SU-DHL-6 (cell line): Measurements from ENCODE around the gene CCDC167.

Source experiments
- H2AFZ ChIP-seq: fragments of 200-600 bp; sonication (generic); 2 replicates; pipeline ENCODE4 v1.6.1; 2014; ENCODE audit warnings: low read depth, mild to moderate bottlenecking, moderate library complexity, mixed read lengths, antibody characterized with exemption, low read length; ENCODE audit not compliant: severe bottlenecking
- H3F3A ChIP-seq: fragments of 200-600 bp; shearing (Covaris generic); 2 replicates; pipeline ENCODE4 v1.6.0; 2016; ENCODE audit warnings: antibody characterized with exemption, mild to moderate bottlenecking; ENCODE audit not compliant: insufficient read depth
- H3K27ac ChIP-seq: fragments of 200-600 bp; sonication (generic); 2 replicates; pipeline ENCODE4 v1.5.1; 2016; ENCODE audit warnings: low read depth, mild to moderate bottlenecking, low read length, moderate library complexity, mixed read lengths
- H3K27me3 ChIP-seq: fragments of 200-600 bp; sonication (generic), shearing (Covaris generic); 2 replicates; pipeline ENCODE4 v1.6.0; 2014; ENCODE audit warnings: mild to moderate bottlenecking, low read length
- H3K36me3 ChIP-seq: fragments of 200-600 bp; sonication (generic); 2 replicates; pipeline ENCODE4 v1.6.1; 2014; ENCODE audit warnings: mild to moderate bottlenecking, low read length, mixed read lengths
- H3K4me2 ChIP-seq: fragments of 300-600, 200-600 bp; shearing (Covaris generic), sonication (generic); 2 replicates; pipeline ENCODE4 v1.6.0; 2014; ENCODE audit warnings: low read length, low read depth, mild to moderate bottlenecking; ENCODE audit not compliant: poor library complexity, severe bottlenecking
- H3K4me3 ChIP-seq: fragments of 200-600 bp; sonication (generic); 2 replicates; pipeline ENCODE4 v1.5.1; 2014; ENCODE audit warnings: antibody characterized with exemption, low read length, mild to moderate bottlenecking, mixed read lengths; ENCODE audit not compliant: insufficient read depth, poor library complexity, severe bottlenecking
- H3K79me2 ChIP-seq: fragments of 200-600 bp; sonication (generic); 2 replicates; pipeline ENCODE4 v1.6.1; 2014; ENCODE audit warnings: mild to moderate bottlenecking, low read length, moderate library complexity; ENCODE audit not compliant: insufficient read depth
- H3K9ac ChIP-seq: fragments of 200-600 bp; sonication (generic); 2 replicates; pipeline ENCODE4 v1.7.0; 2014; ENCODE audit warnings: mild to moderate bottlenecking, low read length
- H3K9me2 ChIP-seq: fragments of 200-600 bp; sonication (generic); replicated peaks from 2 replicates; pipeline ENCODE4 v1.6.1; 2014; ENCODE audit warnings: low read length; ENCODE audit not compliant: insufficient read depth
- H3K9me3 ChIP-seq: fragments of 200-600 bp; sonication (generic); 2 replicates; pipeline ENCODE4 v1.6.1; 2014; ENCODE audit warnings: low read length, mixed read lengths; ENCODE audit not compliant: insufficient read depth
- H4K20me1 ChIP-seq: fragments of 200-600 bp; sonication (generic); 2 replicates; pipeline ENCODE4 v1.6.1; 2014; ENCODE audit warnings: low read depth, mild to moderate bottlenecking, antibody characterized with exemption, low read length, moderate library complexity, mixed read lengths
- CTCF ChIP-seq: fragments of 200-600 bp; sonication (generic); IDR thresholded peaks from one replicate; pipeline ENCODE4 v1.5.1; 2017; ENCODE audit warnings: antibody characterized with exemption, mild to moderate bottlenecking, low read length, moderate library complexity; ENCODE audit not compliant: insufficient read depth, poor library complexity, severe bottlenecking
- EZH2phosphoT487 ChIP-seq: fragments of 200-600 bp; sonication (generic), shearing (Covaris generic); conservative IDR thresholded peaks from 2 replicates; pipeline ENCODE4 v1.6.1; 2018; ENCODE audit warnings: mild to moderate bottlenecking, antibody characterized with exemption, low read length, moderate library complexity, mixed read lengths

The CCDC167 gene

DNA sequence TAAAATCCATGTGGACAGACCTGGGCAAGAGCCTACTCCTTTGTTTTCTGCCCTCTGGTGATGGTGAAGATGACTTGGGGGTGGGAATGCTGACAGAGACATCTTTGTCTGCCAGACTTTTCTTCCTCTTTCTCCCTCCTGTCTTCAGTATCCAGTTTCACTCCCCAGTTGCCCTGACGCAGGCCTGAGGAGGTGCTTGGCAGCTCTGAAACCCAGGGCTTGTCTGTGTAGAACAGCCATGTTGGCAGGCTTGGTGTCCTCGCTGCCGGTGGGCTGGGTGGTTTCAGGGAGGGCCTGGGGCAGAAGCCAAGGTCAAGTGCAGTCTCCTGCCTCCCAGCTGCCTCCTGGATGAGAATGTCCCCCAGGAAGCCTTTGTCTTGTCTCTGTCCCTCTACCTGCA, 22.5 kb downstream of the CCDC167 start:
- Histone ChIP-seq H3K4me2 (no peak overlapping the region), H3K79me2 (no peaks in the 10 kb centered on the region), H3K9ac (no peak overlapping the region), H3K4me3 (no peak overlapping the region), H4K20me1 (no peaks in the 10 kb centered on the region), H2AFZ (no peak overlapping the region), H3K27me3 (no peaks in the 10 kb centered on the region), H3F3A (no peaks in the 10 kb centered on the region), H3K9me2 (no peaks in the 10 kb centered on the region), H3K36me3 (no peaks in the 10 kb centered on the region), H3K27ac (no peak overlapping the region), H3K9me3 (no peaks in the 10 kb centered on the region)
- TF ChIP-seq CTCF (no peak), EZH2phosphoT487 (no peak)

GRCh38 chr6:37474316-37474715, 25.4 kb downstream of the CCDC167 start:
- H4K20me1 ChIP-seq, result no peaks in the 10 kb centered on the region
- H3K4me2 ChIP-seq, result no peak overlapping the region
- no peak overlapping the region for H2AFZ ChIP-seq
- H3K27ac ChIP-seq, result no peak overlapping the region
- no peak for TF ChIP-seq CTCF
- no peak for TF ChIP-seq EZH2phosphoT487
- no peaks in the 10 kb centered on the region for H3K79me2 ChIP-seq
- no peaks in the 10 kb centered on the region for H3F3A ChIP-seq
- H3K4me3 ChIP-seq, result no peak overlapping the region
- H3K9me2 ChIP-seq, result no peaks in the 10 kb centered on the region
- no peak overlapping the region for H3K9ac ChIP-seq
- no peaks in the 10 kb centered on the region for H3K36me3 ChIP-seq
- H3K9me3 ChIP-seq, result no peaks in the 10 kb centered on the region
- H3K27me3 ChIP-seq, result no peaks in the 10 kb centered on the region

- Histone ChIP-seq H2AFZ (no peak overlapping the region), H3K4me2 (no peak overlapping the region)
- TF ChIP-seq EZH2phosphoT487 (no peak), CTCF (no peak)
Measured at GRCh38 chr6:37473364-37474095, 26.2 kb downstream of the CCDC167 start.

More at GRCh38 chr6:37473364-37474095, 26.2 kb downstream of the CCDC167 start:
- H3K4me3 ChIP-seq, result no peak overlapping the region
- no peaks in the 10 kb centered on the region for H3K9me3 ChIP-seq
- no peak overlapping the region for H3K27ac ChIP-seq
- H3F3A ChIP-seq, result no peaks in the 10 kb centered on the region
- H3K27me3 ChIP-seq, result no peaks in the 10 kb centered on the region
- H3K79me2 ChIP-seq, result no peaks in the 10 kb centered on the region
- H3K36me3 ChIP-seq, result no peaks in the 10 kb centered on the region
- H4K20me1 ChIP-seq, result no peaks in the 10 kb centered on the region
- no peak overlapping the region for H3K9ac ChIP-seq
- no peaks in the 10 kb centered on the region for H3K9me2 ChIP-seq
